GM19467 (cell line): ENCODE results near the gene CHGA.

Experiments
- ATAC-seq: cut with Tn5 transposase; IDR thresholded peaks from one replicate; pipeline ENCODE4 v1.9.1; 2021; ENCODE audit warnings: mild to moderate bottlenecking, moderate library complexity; ENCODE audit not compliant: unreplicated experiment

The CHGA gene

GRCh38 chr14:92959761-92960680 is 37.1 kb downstream of the CHGA start:
- no peak for ATAC-seq

DNA sequence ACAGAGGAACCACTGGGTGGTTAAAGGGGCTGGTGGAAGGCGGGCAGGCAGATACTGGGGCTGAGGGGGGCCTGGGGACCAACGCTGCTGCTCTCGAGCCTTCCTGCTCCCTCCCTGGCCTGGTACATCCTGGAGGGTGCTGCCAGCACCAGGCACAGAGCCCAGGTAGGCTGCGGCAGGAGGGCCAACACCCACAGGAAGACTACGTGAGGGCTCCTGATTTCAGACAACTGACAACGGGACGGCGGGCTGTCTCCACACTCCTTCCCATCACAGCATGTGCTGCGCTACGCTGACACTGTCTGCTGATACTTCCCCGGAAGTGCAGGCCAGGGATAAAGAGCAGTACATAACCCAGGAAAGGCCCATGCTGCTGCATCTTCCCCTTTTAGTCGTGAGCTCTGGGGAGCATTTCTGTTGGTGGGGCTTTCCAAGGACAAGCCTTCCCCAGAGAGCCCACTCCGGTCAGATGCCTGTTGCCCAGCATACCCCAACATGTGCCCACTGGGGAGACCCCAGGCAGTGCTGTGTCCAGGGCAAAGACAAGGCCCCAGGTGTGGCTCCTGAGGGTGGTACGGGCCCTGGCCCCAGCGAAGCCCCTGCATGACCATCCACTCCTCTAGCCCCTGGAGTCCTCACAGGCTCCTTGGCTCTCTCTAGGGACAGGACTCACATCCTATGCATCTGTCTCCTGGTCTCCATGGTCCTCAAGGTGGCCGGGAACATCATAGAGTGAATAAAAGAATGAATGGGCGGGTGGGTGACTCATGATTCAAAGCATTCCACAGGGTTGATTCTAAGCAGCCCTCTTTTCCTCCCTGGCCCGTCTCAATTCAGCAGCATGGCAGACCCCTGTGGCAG is 38.0 kb downstream of the CHGA start:
- no peak for ATAC-seq

DNA sequence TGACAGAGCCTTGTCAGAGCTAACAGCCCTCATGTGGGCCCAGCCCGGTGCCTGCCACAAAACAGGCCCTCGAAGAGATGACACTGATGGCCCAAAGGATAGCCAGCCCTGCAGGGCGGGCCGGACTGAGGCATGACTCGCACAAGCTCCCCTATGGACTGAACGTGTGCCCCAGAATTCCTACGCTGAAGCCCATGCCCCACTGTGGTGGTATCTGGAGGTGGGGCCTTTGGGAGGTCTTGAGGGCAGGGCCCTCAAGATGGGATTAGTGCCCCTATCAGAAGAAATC is 38.6 kb downstream of the CHGA start:
- no peak for ATAC-seq

DNA sequence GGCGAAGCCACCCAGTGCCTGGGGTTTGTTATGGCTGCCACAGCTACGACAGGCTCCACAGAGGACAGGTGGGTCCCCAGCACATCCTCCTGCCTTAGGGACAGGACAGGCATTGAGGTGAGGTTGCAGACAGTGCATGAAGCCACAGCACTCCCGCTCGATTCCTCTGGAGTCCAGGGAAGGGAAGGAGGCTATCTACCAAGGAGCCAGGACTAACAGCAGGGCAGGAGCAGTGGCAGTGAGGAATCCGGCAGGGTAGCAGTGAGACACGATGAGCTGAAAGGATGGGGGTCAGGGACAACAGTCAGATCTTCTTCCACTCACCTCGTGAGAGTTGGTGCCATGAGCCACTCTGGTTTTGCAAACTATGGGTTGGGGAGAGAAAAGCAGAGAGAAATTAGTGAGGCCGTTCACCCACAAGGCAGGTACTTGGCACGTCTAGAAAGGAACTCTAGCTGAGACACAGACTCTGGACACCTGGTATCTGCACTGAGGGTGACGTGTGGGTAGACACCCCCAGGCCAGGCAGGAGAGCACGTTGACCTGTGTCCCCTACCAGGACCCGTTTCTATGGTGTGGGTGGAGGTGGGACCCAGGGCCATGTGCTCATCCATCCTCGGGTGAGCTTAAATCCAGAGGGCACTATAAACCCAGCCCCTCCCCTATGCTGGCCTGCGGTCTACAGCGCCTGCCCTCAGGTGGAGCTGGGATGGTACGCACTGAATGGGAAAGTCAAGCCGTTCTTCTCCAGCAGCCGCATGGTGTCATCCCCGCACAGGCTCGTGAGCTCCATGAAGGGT is 39.3 kb downstream of the CHGA start:
- ATAC-seq, result no peak

- no peak for ATAC-seq
Measured at GRCh38 chr14:92962831-92963095, 39.8 kb downstream of the CHGA start.

DNA sequence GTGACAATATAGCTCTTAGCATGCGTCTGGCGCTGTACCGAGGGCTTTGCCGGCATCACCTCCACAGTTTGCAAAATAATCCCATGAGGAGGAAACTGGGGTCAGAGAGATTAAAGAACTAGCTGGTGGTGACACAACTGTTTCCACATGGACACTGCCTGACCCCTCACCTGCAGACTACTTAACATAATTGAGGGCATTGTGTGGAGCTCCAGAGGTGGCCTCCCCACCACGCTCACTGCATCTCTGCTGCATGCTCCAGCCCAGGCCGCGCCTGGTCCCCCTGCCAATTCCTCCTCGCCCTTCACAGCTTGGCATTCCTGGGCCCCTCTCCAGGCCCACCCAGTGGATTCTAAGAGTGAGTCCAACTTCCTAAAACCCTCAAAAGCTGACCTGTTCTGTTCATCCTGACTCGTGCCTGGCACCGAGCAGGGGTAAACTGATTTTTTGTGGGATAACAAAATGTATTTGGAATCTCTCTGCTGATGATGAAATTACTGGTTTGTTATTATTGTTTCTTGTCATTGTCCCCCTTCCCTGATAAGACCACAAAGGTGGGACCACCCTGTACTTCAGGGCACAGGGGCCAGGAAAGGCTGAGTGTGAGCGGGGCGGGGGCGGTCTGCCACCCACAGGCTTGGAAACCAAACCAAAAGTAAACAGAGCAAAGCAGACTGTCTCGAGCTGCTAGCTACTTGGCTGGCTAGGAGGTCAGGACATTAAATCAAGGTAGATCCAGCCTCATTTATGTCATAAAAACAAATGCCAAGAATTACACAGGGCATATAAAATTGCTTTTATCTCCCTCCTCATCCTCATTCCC is 40.6 kb downstream of the CHGA start:
- ATAC-seq, result no peak

- ATAC-seq, result no peak
Measured at GRCh38 chr14:92964124-92965109, 41.5 kb downstream of the CHGA start.

DNA sequence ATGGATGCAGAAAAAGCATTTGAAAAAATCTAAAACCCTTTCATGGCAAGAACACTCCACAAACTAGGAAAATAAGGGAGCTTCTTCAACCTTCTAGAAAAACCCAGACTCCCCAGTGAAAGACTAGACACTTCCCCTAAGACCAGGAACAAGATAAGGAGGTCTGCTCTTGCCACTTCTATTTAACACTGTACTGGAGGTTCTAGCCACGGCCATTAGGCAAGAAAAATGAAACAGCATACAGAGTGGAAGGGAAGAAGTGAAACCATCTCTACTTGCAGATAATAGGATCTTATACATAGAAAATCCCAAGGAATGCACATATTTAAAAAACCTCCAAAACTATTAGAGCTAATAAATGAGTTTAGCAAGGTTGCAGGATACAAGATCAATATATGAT is 42.3 kb downstream of the CHGA start:
- ATAC-seq, result no peak

DNA sequence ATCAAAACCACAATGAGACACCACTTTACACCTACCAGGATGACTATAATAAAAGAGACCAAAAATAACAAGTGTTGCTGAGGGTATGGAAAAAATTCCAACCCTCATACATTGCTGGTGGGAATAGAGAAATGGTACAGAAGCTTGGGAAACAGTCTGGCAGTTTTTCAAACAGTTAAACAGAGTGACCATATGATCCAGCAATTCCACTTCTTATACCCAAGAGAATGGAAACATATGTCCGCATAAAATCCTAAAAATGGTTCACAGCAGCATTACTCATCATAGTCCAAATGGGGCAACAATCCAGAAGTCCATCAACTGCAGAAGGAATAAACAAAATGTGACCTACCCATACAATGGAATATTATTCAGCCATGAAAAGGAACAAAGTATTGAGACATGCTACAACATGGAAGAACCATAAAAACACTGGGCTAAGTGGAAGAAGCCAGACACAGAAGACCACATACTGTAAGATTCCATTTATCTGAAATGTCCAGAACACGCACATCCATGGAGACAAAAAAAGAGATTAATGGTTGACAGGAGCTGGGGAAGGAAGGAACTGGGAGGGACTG is 44.5 kb downstream of the CHGA start:
- no peak for ATAC-seq

DNA sequence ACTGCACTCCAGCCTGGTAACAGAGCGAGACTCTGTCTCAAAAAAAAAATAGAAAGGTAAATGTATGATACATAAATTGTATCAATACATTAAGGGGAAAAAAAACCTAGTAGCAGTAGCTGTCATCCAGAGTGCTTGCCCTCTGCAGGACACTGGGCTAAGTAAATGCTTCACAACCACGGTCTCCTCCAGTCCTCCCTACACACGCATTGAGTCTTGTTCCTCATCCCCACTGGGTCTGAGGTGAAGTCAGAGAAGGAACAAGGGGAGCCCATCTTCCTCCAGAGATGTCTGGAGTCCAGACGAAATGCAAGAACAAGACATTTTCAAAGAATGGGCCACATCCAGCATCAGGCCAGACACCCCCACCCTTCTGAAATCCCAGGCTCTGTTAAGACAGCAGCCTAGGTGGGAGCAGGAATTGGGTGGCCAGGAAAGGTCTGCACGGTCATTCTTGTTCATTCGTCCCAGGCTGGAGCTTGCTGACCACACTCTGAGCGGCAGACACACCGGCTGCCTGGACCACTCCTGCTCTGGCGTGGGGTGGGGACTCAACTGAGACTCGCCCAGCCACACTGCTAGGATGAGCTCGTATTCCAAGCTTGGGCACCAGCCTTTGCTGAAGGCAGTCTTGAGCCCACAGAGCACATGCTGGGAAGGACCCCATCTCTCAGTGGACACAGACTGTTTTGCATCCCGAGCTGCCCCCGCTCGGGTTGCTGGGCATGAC is 45.5 kb downstream of the CHGA start:
- no peak for ATAC-seq

DNA sequence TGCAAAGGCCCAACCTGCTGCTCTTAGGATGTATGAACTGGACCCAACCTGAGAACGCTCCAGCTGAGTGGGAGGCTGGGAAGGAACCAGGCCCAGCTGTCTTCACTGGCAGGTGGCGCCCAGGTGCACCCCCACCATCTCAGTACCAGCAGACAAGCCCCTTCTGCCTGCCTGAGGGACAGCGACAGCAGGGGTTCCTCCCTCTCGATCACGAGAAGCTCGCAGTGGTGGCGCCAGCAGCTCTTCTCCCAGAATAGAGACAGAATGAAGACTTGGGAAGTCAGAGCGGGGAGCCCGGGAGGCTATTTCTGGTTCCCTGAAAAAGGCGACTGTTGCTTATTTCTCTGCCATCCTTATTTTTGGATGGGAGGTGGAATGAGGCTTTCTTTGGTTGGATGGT is 46.5 kb downstream of the CHGA start:
- no peak for ATAC-seq

DNA sequence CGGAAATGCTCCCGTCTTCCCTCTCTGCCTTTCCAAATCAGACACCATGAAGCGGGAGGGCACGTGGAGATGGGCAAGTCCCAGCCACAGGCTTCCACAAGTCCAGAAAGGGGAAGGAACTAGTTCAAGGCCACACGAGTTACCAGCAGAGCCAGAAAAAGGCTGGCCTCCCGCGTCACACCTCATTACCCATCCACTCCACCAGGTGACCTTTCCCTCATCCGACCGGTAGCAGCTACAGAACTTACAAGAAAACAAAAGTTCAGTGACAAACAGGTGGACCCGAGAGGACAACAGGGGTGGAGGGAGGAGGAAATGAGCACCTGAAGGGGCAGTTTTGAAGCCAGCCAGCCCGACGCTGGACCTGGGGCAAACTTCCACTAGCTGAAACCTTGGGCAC is 46.9 kb downstream of the CHGA start:
- no peak for ATAC-seq

DNA sequence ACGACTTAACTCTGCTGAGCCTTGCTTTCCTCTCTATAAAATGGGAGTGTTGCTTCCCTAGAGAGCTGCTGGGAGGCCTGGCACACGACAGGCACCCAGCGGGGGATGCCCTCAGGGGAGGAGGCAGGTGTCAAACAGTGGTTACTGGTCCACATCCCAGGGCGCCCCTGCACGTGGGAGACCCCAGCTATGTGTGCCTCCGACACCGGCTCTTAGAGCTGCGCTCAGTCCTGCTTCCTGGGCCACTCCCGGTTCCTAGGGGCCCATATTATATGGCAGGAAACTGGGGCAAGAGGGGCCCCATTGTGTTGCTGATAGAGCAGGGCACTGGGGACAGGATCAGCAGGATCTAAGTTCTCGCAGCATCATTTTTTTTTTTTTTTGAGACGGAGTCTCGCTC is 47.3 kb downstream of the CHGA start:
- no peak for ATAC-seq

DNA sequence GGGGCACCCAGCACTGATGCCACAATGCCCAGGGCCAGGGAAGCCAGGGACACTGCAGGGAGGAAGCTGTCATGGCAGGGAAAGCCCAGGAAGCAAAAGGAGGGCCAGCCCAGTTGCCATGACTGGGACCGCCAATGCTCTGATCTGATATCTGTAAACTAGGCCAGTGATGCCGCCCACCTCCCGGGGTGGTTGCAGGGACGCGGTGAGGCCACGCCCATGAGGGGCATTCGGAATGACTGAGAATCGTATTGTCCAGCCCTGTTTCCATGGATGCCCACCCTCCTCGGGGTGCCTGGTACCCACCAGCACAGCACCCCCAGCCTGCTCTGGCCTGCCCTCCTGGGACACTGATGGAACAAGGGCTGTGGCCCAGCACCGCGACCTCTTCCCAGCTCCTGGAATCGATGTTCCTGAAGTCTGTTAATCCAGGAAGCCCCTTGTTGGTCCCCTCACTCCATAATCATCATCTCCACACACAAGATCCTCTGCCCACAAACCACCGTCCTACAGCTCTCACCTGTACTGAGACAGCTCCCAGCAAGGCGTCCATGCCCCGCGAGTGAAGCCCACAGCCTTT is 48.7 kb downstream of the CHGA start:
- ATAC-seq, result no peak

GRCh38 chr14:92973261-92973797 is 50.4 kb downstream of the CHGA start:
- ATAC-seq, result no peak

- no peak for ATAC-seq
Measured at GRCh38 chr14:92973798-92974372, 50.9 kb downstream of the CHGA start.

DNA sequence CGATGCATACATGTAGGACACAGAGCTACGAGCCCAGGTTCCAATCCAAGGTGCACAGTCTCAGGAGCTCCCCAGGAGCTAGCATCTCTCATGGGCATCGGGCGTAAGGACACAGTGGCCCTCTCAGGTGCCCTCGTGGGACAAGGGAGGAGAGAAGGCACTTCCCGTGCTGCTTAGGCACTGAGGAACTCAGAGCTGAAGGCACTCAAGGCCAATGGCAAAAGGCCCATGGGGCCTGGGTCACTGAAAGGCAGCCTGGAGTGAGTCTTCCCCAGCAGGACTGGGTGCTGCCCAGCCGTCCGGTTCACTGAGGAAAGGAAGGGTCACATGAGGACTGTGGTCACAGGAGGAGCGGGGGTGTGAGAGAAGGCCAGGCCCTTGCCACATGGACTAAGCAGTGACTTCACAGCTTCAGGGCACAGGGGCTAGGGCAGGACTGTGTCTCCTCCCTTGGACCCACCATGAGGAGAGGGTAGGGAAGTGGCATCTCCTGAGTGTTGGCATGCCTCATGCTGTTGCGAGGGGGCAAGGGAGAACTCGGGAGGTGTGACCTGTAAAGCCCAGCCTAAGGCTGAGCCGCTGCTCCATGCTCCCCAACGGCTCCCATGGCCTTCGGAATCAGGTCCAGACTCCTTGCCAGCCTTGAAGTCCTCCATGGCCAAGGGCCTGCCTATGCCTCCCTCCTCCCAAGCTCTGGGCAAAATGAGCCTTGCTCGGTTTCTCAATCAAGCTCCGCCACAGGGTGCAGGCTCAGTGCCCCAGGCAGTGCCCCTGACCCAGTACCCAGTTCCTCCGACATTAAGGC is 51.8 kb downstream of the CHGA start:
- no peak for ATAC-seq
